GM12878 (cell line): ENCODE measurements around the gene FBLN5. TPM values are rescaled to one million over a fixed set of nuclear protein-coding genes. Genes with fewer than 3 reads are reported as not detected.

Experiments used
- ATAC-seq: fragments of 200-7000 bp; cut with Tn5 transposase; 3 replicates; pipeline ENCODE4 v1.9.1; 2020; ENCODE audit warnings: mild to moderate bottlenecking, moderate library complexity
- BruUV-seq: library from RNA; stranded (reverse); fragments of 400-500 nt; replicated peaks from 2 replicates; lab custom pipeline; 2021; lab: Mats Ljungman, UMichigan
- CTCF ChIA-PET: fragments of 300-600 bp; sonication (Branson Sonifier 250); formaldehyde crosslinking; extraction: SDS; loops from one replicate; lab custom pipeline; 2021; ENCODE audit warnings: inconsistent platforms; lab: Yijun Ruan, JAX
- POLR2A ChIA-PET: fragments of 350-600 bp; formaldehyde crosslinking; extraction: SDS; loops from one replicate; lab custom pipeline; 2021; ENCODE audit warnings: inconsistent platforms; lab: Charles Lee
- RAD21 ChIA-PET: fragments of 300-600 bp; sonication (Branson Sonifier 250); formaldehyde crosslinking; loops from one replicate; lab custom pipeline; 2023; ENCODE audit warnings: antibody characterized with exemption; ENCODE audit not compliant: unreplicated experiment; lab: Charles Lee
- SMC1A ChIA-PET: fragments of 300-600 bp; sonication (Branson Sonifier 250); formaldehyde crosslinking; loops from one replicate; lab custom pipeline; 2023; ENCODE audit not compliant: unreplicated experiment, uncharacterized antibody; lab: Charles Lee
- DNase-seq: peaks from one replicate; pipeline ENCODE4 v3.0.0-alpha.2; 2011; ENCODE audit warnings: low read depth, low spot score
- FAIRE-seq: peaks from 3 replicates; lab custom pipeline; 2011; peaks lifted over from hg19 to GRCh38; lab: Jason Lieb, UNC
- H2AFZ ChIP-seq: 2 replicates; pipeline ENCODE4 v1.6.0; 2011; ENCODE audit warnings: low read depth, low read length, control low read depth; ENCODE audit not compliant: control insufficient read depth
- H3K27ac ChIP-seq: 2 replicates; pipeline ENCODE4 v1.5.1; 2011; ENCODE audit warnings: control low read depth; ENCODE audit not compliant: control insufficient read depth, insufficient read depth
- H3K27me3 ChIP-seq, 2 experiments: replicated peaks in 1 of 2; 2 replicates each; pipeline versions ENCODE4 v1.6.0 to v1.6.1; 2011; ENCODE audit warnings: low read length in 1 of 2; ENCODE audit not compliant: control insufficient read depth in 2 of 2, insufficient read depth in 2 of 2
- H3K36me3 ChIP-seq, 2 experiments: 2 replicates each; pipeline ENCODE4 v1.5.1; 2011; ENCODE audit warnings: low read length in 1 of 2; ENCODE audit not compliant: control insufficient read depth in 2 of 2, insufficient read depth in 2 of 2
- H3K4me1 ChIP-seq: 2 replicates; pipeline ENCODE4 v1.6.1; 2011; ENCODE audit warnings: mild to moderate bottlenecking, low read length, moderate library complexity, mixed read lengths; ENCODE audit not compliant: control insufficient read depth, insufficient read depth
- H3K4me2 ChIP-seq: 2 replicates; pipeline ENCODE4 v1.6.0; 2011; ENCODE audit warnings: control low read depth; ENCODE audit not compliant: control insufficient read depth, insufficient read depth
- H3K4me3 ChIP-seq: fragments of 200-600 bp; sonication (generic); 2 replicates; pipeline ENCODE4 v1.5.1; 2016
- H3K79me2 ChIP-seq: 2 replicates; pipeline ENCODE4 v1.6.0; 2011; ENCODE audit warnings: low read length; ENCODE audit not compliant: control insufficient read depth, insufficient read depth
- H3K9ac ChIP-seq: 2 replicates; pipeline ENCODE4 v1.8.0; 2011; ENCODE audit warnings: low read length, control low read depth, mixed read lengths; ENCODE audit not compliant: control insufficient read depth, insufficient read depth
- H3K9me3 ChIP-seq: replicated peaks from 3 replicates; pipeline ENCODE4 v1.5.1; 2011; ENCODE audit warnings: mild to moderate bottlenecking, low read length; ENCODE audit not compliant: control insufficient read depth, insufficient read depth
- H4K20me1 ChIP-seq: 2 replicates; pipeline ENCODE4 v1.6.0; 2011; ENCODE audit not compliant: control insufficient read depth, insufficient read depth
- DPF2 ChIP-seq: fragments of 450-650 bp; IDR thresholded peaks from 2 replicates; pipeline ENCODE4 v1.6.1; 2017; ENCODE audit warnings: mild to moderate bottlenecking
- EED ChIP-seq: sonication (generic); IDR thresholded peaks from 2 replicates; pipeline ENCODE4 v1.6.1; 2016; ENCODE audit warnings: antibody characterized with exemption, low read depth
- FOXK2 ChIP-seq: fragments of 450-650 bp; IDR thresholded peaks from 2 replicates; pipeline ENCODE4 v1.6.1; 2017; ENCODE audit warnings: mild to moderate bottlenecking, moderate library complexity
- NFYB ChIP-seq: IDR thresholded peaks from 2 replicates; pipeline ENCODE4 v1.6.1; 2011; ENCODE audit warnings: low read depth, mild to moderate bottlenecking, low read length, improper control_type of control experiment, moderate library complexity; ENCODE audit not compliant: insufficient read depth
- SIN3A ChIP-seq: IDR thresholded peaks from 2 replicates; pipeline ENCODE4 v1.6.1; 2012; ENCODE audit warnings: low read depth, low read length, improper control_type of control experiment
- SREBF1 ChIP-seq: IDR thresholded peaks from 2 replicates; pipeline ENCODE4 v1.6.1; 2012; ENCODE audit warnings: mild to moderate bottlenecking, low read length
- WRNIP1 ChIP-seq: IDR thresholded peaks from 2 replicates; pipeline ENCODE4 v1.6.1; 2011; ENCODE audit warnings: low read depth, low read length, improper control_type of control experiment, borderline replicate concordance
- ZBED1 ChIP-seq: IDR thresholded peaks from 2 replicates; pipeline ENCODE4 v1.6.1; 2016; ENCODE audit warnings: borderline replicate concordance
- ZNF217 ChIP-seq: fragments of 450-650 bp; IDR thresholded peaks from 2 replicates; pipeline ENCODE4 v1.6.1; 2017; ENCODE audit warnings: antibody characterized with exemption, mild to moderate bottlenecking
- WGBS: methylation state at CpG from one replicate; pipeline ENCODE4 v1.1.6; 2016; ENCODE audit warnings: low lambda C conversion rate; ENCODE audit not compliant: insufficient replicate concordance, insufficient coverage; ENCODE audit errors: missing lambda C conversion rate; 5-methylcytosine and 5-hydroxymethylcytosine counted together
- in situ Hi-C: fragments of 300-500 bp; cut with MboI; formaldehyde crosslinking; loops from 9 replicates; pipeline ENCODE4 v1.14.3; 2018; ENCODE audit warnings: mixed read lengths
- intact Hi-C: fragments of 100-400 bp; cut with micrococcal nuclease; formaldehyde crosslinking; loops from one replicate; pipeline ENCODE4 v1.14.2; 2022; ENCODE audit not compliant: unreplicated experiment
- polyA plus RNA-seq, 11 experiments: library from polyadenylated mRNA; depleted of rRNA in 4 of 11; unstranded in 6 of 11; stranded (reverse) in 5 of 11; fragments of >200 nt; fragmentation: Nextera tagmentation in 4 of 11; fragmentation: Illumina TruSeq in 1 of 11; extraction: Ambion mirVana in 4 of 11; extraction: Trizol in 1 of 11; gene quantifications; 1 replicate in 1 of 11; 2 replicates in 10 of 11; pipeline versions ENCODE4 v1.2.1 to v1.2.3, GENCODE V29; 2011 to 2016; ENCODE audit warnings: inconsistent platforms in 2 of 11, missing spikeins in 2 of 11, low read depth in 1 of 11
- total RNA-seq, 4 experiments: library from RNA; depleted of rRNA in 3 of 4; stranded (reverse); fragments of >200 nt in 3 of 4; fragmentation: Illumina TruSeq in 1 of 4; extraction: Trizol in 1 of 4; gene quantifications; 2 replicates each; pipeline versions ENCODE4 v1.2.1 to v1.2.3, GENCODE V29; 2013 to 2021
- TF ChIP-seq, protein P1 (sequence below): IDR thresholded peaks from 2 replicates; pipeline ENCODE4 v1.6.1; 2012; ENCODE audit warnings: low read depth, low read length, improper control_type of control experiment

Gene FBLN5
- total and polyA plus RNA-seq, 10 of the 15 experiments (the other 5 are each of a cell fraction or from before 2014, with no cell fraction given), result 0.03 to 0.64 (median 0.24) TPM

DNA sequence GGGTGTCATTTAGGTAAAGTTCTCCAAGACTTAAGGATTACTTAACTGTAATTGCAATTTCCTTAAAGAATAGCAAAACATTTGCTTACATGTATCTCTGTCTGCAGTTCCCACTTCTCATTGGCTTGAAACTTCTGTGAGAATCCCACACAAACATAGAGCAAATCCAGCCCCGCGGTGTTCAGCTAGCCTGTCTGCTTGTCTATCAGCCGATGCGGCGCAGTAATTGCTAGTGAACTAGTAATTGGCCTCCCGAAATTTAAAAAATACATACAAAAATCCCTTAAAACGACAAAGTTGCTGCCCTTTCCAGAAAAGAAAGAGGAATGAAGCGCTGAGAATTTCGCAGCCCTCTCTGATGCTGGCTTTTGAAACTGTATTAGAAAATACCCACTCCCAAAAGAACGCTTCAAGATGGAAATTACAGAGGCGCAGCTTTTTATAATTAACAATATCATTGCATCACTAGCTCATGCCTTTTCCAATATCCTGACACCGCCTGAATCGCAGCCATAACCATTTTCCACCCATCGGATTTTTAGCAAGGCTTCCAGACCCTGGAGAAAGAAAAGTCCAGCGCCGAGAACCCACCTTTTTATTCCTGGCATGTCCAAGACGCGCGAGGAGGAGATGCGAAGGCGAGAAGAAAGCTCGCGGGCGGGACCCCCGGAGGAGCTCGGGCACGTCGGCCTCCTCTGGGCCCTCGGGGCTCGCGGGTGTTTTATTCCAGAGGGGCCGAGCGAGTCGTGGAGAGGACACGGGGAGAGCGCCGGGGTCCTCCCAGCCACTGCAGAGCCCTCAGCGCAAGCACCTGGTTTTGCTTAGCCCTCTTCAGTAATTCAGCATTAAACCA lies 646 bp downstream of the FBLN5 start (continued):
- no peak for TF ChIP-seq ZNF217

DNA sequence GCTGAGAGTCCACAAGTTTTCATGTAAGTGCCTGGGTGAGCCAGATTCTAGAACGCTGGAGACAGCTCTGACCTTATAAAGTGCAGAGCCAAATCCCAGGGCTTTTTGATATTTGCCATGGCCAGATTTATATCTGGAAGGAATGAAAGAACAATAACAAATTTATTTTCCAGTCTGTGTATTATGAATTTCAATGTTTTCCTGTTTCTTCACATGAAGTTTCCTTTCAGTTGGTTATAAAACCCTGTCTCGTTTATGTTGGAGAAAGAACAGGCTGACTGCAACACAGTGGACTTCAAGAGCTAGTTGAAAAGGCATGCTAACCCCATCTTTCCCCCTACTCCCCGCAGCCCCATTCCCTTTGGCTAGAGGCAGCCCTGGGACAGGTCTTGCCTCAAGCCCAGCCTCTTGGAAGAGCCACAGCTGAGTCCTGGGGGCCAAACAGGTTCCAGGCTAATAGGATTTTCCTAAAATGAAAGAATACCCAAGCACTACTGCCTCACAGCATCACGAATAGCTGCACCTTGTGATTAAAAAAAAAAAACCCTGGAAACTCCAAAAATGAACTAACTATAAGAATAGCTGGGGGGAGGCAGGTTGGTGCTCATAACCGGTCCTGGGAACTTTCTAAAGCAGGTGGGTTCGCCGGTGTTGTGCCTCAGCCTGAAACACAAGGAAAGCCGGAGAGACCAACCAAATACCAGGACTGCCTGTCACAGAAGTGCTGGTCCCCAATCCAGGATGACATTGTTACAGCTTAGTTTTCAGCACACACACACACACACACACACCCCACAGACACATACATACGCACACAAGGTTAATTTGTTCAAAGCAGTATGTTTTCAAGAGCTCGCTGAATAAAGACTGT lies 1.5 kb downstream of the FBLN5 start:
- DNase-seq (no peak), ATAC-seq (no peak), FAIRE-seq (no peak)
- ChIA-PET CTCF (no interaction called here), POLR2A (interaction anchor here (0.5 to 0.7 kb wide), 2 partner anchors 13 to 94 kb away, joined by 3 to 4 read pairs; no protein-coding TSS in a partner anchor), RAD21 (interaction anchor here (0.5 kb wide), 1 partner anchor 729 kb away, joined by 3 read pairs; no protein-coding TSS in a partner anchor), SMC1A (interaction anchor here (0.7 kb wide), 1 partner anchor 296 kb away, joined by 3 read pairs; no protein-coding TSS in a partner anchor)
- 44% methylated on average over 10 of the region's 10 CpGs for whole genome bisulfite sequencing
- H4K20me1 ChIP-seq, result no peaks in the 10 kb centered on the region
- H3K9ac ChIP-seq, result no peak overlapping the region
- intact Hi-C loops, result no loop called here
- no peaks in the 10 kb centered on the region for H3K4me1 ChIP-seq
- no peaks in the 10 kb centered on the region for H3K9me3 ChIP-seq
- BruUV-seq, result no TSS peak
- H3K27me3 ChIP-seq, result peaks cover 0 to 9% of the 10 kb centered on the region in 2 experiments; a peak in 2 of 4 replicates
- no peak overlapping the region for H3K4me3 ChIP-seq
- in situ Hi-C loops, result no loop called here
- no peak overlapping the region for H2AFZ ChIP-seq
- no peak overlapping the region for H3K27ac ChIP-seq
- TF ChIP-seq, protein P1, sequence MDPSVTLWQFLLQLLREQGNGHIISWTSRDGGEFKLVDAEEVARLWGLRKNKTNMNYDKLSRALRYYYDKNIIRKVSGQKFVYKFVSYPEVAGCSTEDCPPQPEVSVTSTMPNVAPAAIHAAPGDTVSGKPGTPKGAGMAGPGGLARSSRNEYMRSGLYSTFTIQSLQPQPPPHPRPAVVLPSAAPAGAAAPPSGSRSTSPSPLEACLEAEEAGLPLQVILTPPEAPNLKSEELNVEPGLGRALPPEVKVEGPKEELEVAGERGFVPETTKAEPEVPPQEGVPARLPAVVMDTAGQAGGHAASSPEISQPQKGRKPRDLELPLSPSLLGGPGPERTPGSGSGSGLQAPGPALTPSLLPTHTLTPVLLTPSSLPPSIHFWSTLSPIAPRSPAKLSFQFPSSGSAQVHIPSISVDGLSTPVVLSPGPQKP, result no peak
- TF ChIP-seq SREBF1, result no peak
- TF ChIP-seq FOXK2, result no peak
- no peak for TF ChIP-seq WRNIP1
- TF ChIP-seq NFYB, result no peak
- TF ChIP-seq SIN3A, result no peak
- no peak for TF ChIP-seq DPF2
- no peak for TF ChIP-seq EED
- TF ChIP-seq ZBED1, result no peak
- no peaks in the 10 kb centered on the region for H3K36me3 ChIP-seq
- no peak overlapping the region for H3K4me2 ChIP-seq
- H3K79me2 ChIP-seq, result no peaks in the 10 kb centered on the region
